ENCODE measurements around the gene ARHGEF37.
"Not testable (repeated sequence)": the region's sequence is repeated elsewhere in the genome, so short reads cannot be mapped to it uniquely, and the experiment has no call there.

ARHGEF37 gene, protein sequence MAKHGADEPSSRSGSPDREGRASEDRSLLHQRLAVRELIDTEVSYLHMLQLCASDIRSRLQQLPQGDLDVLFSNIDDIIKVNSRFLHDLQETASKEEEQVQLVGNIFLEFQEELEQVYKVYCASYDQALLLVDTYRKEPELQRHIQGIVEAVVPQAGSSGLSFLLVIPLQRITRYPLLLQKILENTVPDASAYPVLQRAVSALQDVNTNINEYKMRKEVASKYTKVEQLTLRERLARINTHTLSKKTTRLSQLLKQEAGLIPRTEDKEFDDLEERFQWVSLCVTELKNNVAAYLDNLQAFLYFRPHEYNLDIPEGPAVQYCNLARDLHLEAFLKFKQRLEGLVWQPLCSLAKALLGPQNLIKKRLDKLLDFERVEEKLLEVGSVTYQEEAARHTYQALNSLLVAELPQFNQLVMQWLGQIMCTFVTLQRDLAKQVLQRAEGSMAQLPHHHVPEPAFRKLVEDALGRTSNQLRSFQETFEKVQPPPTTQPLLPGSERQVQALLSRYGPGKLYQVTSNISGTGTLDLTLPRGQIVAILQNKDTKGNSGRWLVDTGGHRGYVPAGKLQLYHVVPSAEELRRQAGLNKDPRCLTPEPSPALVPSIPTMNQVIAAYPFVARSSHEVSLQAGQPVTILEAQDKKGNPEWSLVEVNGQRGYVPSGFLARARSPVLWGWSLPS

GRCh38 chr5:149581192-149581861 is at the start of gene ARHGEF37:
Gene ARHGEF37 (plus strand): TSS chr5:149581498. CDS start chr5:149597770, 16,272 bp downstream.
- DNase-seq (ENCODE audit: low read depth in 2 of 2) = no peak

DNA sequence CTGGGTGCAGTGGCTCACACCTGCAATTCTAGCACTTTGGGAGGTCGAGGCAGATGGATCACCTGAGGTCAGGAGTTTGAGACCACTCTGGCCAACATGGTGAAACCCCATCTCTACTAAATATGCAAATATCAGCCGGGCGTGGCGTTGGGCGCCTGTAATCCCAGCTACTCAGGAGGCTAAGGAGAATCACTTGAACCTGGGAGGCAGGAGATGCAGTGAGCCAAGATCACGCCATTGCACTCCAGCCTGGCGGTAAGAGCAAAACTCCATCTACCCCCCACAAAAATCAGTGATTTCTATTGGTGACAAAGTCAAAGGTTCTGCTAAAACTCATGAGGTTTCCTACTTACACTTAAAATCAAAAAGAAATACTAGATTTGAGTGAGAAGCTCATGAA is 48.9 kb upstream of the ARHGEF37 start:
- no peak for DNase-seq (ENCODE audit: low read depth in 2 of 2)

- not testable (repeated sequence) for DNase-seq (ENCODE audit: low read depth in 2 of 2)
Observed at GRCh38 chr5:149535787-149536186, 45.5 kb upstream of the ARHGEF37 start.

GRCh38 chr5:149537374-149537975 is 43.8 kb upstream of the ARHGEF37 start:
- DNase-seq (ENCODE audit: low read depth in 2 of 2) = no peak

DNA sequence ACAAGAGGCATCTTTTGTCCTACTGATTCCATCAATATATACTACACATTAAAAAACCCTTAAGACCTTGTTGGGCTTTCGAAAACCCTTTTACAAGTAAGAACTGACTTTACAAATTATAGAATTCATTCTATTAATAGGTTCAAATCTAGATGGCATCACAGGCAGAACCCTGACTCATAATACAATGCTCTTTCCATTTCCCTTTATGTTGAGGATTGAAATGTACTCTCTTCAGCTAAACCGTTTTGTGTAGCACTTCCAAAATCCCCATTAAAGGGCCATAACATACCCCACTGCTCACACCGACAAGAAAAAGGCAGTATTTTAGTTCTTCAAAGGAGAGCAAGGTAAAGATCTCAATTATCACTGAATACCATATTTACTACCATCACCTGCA is 41.2 kb upstream of the ARHGEF37 start:
- no peak for DNase-seq (ENCODE audit: low read depth in 2 of 2)

DNA sequence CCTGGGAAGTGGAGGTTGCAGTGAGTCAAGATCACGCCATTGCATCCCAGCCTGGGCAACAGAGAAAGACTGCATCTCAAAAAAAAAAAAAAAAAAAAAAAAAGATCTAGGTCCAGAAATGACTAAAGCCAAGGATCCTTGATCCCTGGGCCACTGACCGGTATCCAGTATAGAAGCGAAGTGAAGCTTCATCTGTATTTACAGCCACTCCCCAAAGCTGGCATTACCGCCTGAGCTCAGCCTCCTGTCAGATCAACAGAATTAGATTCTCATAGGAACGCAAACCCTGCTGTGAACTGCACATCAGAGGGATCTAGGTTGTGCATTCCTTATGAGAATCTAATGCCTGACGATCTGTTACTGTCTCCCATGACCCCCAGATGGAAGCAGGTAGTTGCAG is 39.4 kb upstream of the ARHGEF37 start:
- no peak for DNase-seq (ENCODE audit: low read depth in 2 of 2)

- no peak for DNase-seq (ENCODE audit: low read depth in 2 of 2)
Observed at GRCh38 chr5:149543361-149544027, 37.8 kb upstream of the ARHGEF37 start.

GRCh38 chr5:149544028-149544420 is 37.3 kb upstream of the ARHGEF37 start:
- DNase-seq (ENCODE audit: low read depth in 2 of 2) = no peak

- DNase-seq (ENCODE audit: low read depth in 2 of 2) = no peak
Observed at GRCh38 chr5:149545327-149545726, 36.0 kb upstream of the ARHGEF37 start.

- DNase-seq (ENCODE audit: low read depth in 2 of 2) = no peak
Observed at GRCh38 chr5:149546974-149547373, 34.3 kb upstream of the ARHGEF37 start.

DNA sequence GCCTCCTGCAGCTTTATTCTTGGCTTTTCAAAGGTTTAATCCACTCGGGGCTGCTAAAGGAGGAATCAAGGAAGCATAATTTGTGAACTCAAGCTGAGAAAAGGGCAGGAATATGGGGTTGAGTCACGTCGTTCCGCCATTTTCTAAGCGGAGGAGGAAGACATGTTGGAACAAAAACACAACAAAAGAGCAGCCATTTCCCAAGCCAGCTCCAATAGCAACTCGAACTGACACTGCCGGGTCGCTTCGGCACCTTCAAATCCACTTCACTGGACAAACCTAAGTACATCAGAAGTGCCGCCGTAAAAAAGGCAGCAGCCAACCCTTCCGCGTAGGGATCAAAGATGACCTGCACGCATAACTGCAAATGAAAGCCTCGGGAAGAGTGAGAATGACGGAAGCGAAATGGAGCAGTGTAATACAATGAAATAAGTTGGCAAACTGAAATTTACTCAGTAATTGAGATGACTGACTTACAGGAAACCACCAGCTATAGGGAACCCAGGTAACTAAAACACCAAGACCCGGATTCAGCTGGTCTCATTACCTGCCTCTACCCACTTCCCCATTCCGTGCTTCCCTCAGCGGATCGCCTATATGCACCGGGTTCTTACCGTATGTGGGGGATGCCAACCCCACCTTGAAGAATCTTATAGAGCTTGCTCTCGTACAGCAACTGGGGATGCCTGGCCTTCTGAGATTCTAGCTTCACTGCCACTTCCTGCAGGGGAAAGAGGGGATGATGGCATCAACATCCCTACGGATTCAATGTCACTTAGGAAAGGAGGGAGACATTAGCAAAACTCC is 31.6 kb upstream of the ARHGEF37 start:
- no peak for DNase-seq (ENCODE audit: low read depth in 2 of 2)

DNA sequence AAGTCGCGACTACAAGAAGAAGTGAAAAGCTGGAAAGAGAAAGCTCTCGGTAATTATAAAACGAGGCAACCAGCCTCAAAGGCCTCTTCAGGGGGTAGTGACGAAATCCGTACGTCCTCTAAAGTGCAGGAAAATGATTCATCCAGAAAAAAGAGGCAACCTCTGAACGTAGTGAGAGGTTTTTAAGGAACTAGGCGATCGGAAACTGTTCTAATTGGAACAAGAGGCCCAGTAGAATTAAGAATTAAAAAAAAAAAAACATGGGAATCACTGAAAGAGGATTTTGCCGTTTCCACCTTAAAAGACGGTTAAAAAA is 31.1 kb upstream of the ARHGEF37 start:
- no peak for DNase-seq (ENCODE audit: low read depth in 2 of 2)

DNA sequence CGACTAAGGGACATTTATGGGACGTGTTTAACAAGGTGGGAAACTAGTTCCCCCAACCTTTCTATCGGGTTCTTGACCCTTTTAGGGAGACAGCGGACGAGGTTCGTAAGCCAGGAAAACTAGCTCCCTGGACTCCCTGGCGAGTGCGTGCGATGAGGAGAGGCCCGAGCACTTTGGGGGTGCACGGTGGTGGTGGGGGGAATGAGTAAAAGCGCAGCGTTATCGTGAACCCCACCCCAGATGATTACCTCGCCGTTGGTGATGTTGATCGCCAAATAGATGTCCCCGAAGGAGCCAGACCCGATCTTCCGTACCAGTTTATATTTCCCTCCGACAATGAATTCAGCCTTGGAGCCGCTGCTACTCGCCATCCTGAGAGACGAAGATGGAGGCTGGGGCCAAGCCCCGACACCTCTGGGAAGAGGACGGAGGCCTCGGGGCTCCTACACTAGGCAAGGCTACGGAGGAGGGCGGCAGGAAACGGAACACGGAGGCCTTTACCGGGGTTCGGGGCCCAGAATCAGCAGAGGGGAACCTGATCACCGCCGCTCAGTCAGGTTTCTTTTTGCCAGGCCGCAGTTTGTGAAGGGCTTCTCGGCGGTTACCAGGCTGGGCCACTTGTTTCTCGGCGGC is 30.6 kb upstream of the ARHGEF37 start:
- DNase-seq (ENCODE audit: low read depth in 2 of 2) = no peak

DNA sequence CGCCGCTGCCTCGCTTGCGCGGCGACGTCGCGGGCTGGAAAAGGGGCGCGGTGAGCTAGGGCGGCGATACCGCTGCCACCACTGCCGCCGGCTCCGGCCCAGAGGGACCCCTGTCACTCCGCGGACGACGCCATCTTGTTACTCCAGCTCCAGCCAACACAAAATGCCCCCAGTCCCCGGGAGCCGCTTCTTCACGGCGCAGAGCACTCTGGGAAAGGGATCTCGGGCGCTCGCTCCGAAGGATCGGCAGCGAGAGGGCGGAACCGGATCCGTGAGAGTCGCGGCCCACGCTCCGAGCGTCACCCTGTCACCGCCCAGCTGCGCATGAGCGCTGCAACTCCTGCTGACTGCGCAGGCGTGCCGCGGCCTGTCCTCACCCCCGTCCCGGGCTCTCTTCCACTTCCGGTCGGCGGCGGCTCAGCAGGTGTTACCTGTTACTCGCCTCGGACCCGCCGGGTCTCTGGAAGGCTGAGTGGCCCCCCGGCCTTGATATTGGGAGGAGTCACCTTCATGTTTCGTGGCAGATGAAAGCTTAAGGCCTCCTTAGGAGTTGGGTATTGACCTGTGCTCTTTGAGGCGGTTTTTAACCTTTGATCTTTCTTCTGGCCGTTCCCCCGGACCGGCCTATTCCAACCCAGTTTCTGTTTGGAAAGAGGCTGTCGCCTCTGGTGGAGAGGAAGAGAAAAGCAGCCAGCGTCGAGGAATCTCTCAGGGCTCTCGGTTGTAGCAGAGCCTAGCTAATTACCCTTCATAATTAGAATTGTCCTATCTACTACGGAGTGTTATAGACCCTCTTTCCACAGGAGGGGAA is 29.9 kb upstream of the ARHGEF37 start, which contains the start of gene CSNK1A1:
TSS of gene CSNK1A1 (minus strand) at position 213 of the 811 bp plus-strand sequence. CDS start 475 bp downstream, outside the sequence.
- DNase-seq (ENCODE audit: low read depth in 2 of 2) = peak; percentile 93

GRCh38 chr5:149552038-149552494 is 29.2 kb upstream of the ARHGEF37 start:
- DNase-seq (ENCODE audit: low read depth in 2 of 2) = no peak

GRCh38 chr5:149552553-149553160 is 28.6 kb upstream of the ARHGEF37 start:
- DNase-seq (ENCODE audit: low read depth in 2 of 2) = no peak

DNA sequence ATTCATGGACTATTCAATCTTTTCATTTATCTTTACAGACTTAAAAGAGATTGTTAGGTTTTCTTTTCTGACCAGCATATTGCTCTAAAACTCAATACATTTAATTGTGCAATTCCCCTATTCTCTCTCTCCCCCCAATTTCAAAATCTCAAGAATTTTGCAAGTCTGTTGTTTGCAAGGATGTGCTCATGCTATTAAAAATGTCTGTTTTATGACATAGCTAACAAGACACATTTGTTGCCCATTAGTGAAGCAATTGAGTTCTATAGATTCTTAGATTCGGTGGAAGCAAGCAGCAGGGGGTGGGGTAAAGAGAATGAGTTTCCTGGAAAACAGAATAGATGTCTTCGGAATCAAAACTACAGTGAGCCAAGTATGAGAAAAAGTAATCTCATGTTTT is 21.6 kb upstream of the ARHGEF37 start:
- peak; percentile 79 to 81 for DNase-seq (ENCODE audit: low read depth in 2 of 2)

DNA sequence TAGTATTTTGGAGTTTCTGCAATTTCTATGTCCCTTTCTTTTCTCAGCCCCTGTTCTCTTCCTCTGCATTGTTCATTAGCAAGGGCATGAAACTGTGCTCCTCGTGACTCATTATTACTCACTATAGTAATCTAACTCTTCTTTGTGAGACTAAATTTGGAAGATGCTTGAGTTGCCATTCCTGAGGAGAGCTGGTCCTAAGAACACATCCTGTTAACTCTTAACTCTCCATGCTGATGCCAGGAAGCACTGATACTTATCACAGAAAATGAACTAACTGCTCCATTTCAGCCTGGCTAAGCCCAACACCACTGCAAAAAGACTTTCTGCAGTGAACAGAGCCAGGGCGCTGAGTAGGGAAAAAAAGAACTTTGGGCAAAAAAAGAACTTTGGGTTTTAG is 19.4 kb upstream of the ARHGEF37 start:
- peak; percentile 87 for DNase-seq (ENCODE audit: low read depth in 2 of 2)

- DNase-seq (ENCODE audit: low read depth in 2 of 2) = no peak
Observed at GRCh38 chr5:149563466-149563865, 17.8 kb upstream of the ARHGEF37 start.

Data from fibroblast of skin of left biceps (primary cell).